Measurements from ENCODE around the gene SNRK.

Gene SNRK

DNA sequence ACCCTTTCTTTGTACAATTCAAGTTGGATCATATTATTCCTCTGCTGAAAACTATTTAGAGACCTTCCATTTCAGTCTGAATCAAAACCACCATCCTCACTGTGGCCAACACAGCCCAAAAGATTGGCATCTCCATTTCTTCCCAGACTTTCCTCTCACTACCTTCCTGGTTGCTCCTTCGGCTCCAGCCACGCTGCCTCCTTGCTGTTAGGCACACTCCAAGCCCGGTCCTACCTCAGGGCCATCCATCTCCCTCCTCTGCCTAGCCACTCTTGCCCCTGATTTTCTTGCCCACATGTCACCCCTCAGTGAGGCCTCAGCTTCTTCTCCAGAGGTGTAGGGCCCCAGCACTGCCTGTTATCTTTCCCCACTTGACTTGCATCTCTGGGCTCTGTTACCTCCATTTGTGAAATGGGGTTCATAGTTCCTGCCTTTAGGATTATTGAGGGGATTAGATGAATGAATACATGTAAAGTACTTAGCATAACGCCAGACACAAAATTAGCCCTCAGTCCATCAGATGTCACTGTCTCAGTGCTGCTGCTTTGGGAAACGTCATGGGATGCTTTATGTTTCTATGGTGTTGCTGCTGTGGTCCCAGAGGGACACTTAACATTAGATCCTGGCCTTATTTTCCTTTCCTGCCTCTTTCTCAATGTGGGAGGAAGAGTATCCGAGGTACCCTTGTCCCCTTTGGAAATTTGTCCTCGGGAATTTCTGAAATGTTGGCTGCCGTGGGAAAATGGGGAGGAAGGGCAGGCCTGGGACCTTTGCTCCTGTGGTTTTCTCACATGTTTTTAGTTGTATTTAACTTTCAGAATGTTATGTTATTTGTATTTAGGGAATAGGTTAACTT lies 31.3 kb downstream of the SNRK start:
- no peak for DNase-seq

DNA sequence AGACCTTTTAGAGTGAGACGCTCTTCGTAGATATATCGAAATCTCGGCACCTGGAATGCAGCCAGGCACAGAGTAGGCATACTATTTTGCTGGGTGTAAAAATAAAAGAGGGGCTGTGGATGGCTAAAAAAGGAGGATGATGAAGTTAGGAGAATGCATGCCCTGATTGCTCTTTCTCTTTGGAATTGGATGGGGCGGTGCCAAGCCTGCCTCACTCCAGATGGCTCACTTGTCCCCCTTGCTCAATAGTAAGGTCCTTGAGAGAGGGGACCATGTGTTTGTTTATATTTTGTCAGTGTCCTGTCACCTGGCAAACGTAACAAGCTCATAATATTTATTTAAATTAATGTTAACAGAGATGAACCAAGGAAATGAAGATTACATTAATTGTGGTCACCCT lies 33.0 kb downstream of the SNRK start:
- no peak for DNase-seq

DNA sequence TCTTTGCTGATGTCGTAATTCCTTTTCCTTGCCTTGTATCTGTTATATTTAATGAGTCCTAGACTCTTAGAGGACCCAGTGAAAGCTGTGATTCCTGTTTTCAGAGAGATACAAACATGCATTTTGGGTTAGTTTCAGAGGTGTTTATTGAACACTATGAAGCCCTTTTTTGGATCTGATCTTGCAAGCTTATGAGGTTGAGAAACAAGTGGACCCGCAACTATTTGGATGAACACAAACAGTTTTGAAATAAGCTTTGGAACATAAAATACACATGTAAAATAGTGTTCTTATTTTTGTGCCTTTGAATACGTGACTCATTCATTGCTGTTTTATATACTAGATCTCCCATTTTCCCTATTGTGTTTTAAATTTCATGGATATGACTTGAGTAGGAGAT lies 33.5 kb downstream of the SNRK start:
- no peak for DNase-seq

DNA sequence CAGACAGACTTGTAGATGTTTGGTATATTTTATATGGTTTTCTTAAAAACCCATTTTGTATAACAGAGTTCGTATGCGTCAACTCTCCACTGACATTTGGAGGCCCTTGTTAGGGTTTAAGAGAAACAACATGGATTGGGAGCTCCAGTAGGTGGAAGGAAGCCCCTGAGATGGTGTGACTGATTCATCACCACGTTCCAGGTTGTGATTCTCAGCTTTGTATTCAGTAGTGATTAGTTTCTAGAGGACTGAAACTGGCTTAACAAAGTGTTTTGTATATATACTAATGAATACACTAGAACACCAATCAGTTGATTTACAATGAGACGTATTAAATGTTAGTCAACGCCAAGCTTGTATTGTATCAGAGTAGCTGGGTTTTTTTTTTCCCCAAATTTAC lies 33.9 kb downstream of the SNRK start:
- no peak for DNase-seq

DNA sequence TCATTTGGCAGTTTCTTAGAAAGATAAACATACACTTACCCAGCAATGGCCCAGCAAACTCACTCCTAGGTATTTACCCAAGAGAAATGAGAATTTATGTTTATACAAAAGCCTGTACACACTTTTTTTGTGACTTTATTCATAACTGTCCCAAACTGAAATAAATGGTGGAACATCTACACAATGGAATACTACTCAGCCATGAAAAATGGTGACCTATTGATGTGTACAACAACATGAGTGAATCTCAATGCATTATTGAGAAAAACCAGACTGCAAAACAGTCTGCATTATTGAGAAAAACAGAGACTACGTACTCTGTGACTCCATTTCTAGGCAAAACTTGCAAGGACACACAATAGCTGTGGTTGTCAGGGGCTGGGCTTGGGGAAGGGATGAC lies 37.2 kb downstream of the SNRK start:
- no peak for DNase-seq

- no peak for DNase-seq
Measured at GRCh38 chr3:43326891-43327581, 40.7 kb downstream of the SNRK start.

DNA sequence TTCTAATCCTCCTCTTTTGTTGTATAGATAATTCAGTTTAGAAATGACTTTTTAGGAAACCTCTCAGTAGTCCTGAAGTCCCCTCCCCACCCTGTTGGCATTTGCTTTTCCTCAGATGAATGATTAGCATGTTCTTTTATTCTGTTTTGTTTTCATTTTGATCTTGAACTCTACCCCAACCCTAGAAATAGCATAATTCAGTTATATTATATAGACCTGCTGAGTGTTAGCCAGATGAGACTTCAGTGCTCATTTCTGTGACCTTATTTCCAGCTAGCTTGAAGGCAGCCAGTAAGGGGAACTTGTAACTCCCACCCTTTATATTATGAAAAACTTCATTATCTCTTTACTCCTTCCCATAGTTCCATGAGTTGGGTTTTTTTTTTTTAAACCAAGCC lies 41.2 kb downstream of the SNRK start:
- no peak for DNase-seq

DNA sequence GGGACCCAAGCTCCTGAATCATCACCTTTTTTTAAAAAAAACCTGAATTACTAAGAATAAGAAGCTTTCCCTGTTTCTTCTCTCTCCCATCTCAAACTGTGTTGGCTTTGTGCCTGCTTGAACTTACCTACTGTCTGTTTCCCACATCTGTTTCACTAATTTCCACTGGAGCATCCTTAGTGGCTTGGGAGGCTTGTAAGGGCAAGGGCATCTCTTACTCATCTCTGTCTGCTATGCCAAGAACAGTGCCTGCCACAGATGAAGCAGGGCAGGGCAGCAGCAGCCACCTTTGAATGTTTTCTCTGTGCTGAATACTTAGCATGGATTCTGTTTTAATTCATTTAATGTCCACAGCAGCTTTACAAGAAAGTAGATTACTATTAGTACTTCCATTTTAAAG lies 42.3 kb downstream of the SNRK start:
- no peak for DNase-seq

GRCh38 chr3:43330981-43331380 lies 44.6 kb downstream of the SNRK start:
- no peak for DNase-seq

- DNase-seq = no peak
Measured at GRCh38 chr3:43331381-43331780, 45.0 kb downstream of the SNRK start.

GRCh38 chr3:43334976-43335375 lies 48.6 kb downstream of the SNRK start:
- DNase-seq = no peak

DNA sequence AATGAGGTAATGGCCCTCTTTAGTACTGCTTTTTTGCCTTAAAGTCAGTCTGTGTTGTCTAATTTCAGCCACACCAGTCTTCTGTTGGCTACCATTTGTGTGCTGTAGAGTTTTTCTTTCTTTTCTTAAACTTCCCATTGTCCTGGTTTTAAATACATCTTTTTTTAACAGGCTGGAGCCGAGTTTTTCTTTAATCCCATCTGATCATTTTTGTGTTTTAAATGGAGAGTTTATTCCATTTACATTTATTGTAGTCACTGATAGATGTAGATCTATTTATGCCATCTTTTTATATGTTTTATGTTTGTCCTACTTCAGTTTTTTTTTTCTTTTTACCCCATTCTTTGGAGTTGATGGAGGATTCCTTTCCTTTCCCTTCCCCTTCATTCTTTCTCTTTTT lies 49.5 kb downstream of the SNRK start:
- no peak for DNase-seq

DNA sequence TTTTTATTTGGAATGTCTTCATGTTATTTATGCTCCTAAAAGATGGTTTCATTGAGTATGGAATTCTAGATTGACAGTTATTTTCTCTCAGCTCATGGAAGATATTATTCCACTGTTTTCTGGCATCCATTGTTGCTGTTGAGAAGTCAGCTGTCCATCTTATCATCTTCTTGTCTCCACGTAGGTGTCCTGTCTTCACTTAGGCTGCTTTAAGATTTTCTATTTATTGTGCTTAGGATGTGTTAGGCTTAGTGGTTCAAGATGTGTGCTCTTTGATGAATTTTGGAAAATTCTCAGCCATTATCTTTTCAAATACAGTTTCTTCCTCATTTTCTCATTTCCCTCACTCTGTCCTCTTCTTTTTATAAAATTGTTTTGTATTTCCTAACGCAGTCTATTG lies 52.0 kb downstream of the SNRK start:
- no peak for DNase-seq

DNA sequence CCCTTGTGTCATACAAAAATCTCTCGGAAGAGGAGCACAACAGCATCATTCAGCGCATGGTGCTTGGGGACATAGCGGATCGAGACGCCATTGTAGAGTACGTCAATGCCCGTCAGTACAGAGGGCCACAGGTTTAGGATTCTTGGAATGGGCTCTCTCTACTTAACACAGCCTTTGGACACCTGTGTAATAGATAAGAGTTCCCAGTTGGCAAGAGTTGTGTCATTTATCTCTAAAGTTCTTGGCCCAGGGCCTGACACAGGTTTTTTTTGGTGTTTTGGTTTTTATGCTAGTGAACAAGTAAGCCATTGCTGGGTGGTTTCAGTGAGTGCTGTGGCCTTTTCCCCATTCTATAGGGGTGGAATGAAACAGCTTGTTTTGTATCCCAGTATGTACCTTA lies 54.1 kb downstream of the SNRK start:
- DNase-seq = no peak

- no peak for DNase-seq
Measured at GRCh38 chr3:43341788-43342187, 55.4 kb downstream of the SNRK start.

DNA sequence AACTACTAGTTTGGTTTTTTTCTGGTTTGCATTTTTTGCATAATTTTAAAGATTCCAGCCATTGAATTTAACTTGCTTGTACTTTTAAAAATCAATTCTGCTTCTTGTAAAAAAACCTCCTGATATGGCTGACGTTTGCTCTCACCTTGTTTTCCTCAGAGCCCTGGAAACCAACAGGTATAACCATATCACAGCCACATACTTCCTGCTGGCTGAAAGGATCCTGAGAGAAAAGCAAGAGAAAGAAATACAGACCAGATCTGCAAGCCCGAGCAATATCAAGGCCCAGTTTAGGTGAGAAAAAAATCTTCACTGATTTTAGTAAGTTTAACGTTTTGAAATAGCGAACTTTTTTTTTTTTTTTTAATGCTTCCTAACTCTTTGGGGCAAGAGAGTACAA lies 56.8 kb downstream of the SNRK start:
- no peak for DNase-seq

DNA sequence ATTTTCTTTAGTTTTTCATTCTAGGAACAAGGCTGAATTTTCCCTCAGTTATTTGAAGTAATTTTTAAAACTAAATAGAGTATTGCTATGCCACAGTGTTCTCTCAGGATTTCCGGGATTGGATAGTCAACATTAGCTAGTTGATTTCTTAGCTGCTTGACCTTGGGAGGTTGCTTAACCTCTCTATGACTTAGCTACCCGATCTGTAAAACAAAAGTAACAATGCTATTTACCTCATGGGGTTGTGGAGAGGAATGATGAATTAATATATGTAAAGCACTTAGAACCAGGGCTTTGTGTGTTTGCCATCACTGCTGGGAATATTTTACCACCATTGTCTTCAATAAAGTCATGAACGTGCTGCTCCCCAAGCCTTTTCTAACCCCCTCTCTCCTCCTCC lies 57.5 kb downstream of the SNRK start:
- DNase-seq = no peak

DNA sequence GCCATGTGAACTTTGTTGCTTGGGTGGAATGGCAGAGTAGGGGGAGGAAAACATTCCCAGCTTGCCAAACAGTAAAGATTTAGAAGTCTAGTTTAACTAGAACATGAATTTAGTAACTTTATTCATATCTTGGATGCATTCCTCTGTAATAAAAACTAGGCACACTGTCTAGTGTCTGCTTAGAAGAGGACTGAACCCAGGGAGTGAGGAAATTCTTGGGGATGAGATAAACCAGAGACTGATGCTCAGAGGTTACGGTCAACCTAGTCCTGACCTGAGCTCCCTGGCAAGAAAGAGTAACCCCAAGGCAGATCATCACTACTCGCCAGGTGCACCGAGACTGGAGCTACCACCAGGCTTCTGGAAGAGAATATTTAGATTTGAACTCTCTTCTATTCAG lies 58.2 kb downstream of the SNRK start:
- no peak for DNase-seq

GRCh38 chr3:43345246-43345645 lies 58.9 kb downstream of the SNRK start:
- no peak for DNase-seq

GRCh38 chr3:43345877-43346276 lies 59.5 kb downstream of the SNRK start:
- no peak for DNase-seq

- no peak for DNase-seq
Measured at GRCh38 chr3:43346978-43347749, 60.8 kb downstream of the SNRK start.

GRCh38 chr3:43347774-43348173 lies 61.4 kb downstream of the SNRK start:
- no peak for DNase-seq

DNA sequence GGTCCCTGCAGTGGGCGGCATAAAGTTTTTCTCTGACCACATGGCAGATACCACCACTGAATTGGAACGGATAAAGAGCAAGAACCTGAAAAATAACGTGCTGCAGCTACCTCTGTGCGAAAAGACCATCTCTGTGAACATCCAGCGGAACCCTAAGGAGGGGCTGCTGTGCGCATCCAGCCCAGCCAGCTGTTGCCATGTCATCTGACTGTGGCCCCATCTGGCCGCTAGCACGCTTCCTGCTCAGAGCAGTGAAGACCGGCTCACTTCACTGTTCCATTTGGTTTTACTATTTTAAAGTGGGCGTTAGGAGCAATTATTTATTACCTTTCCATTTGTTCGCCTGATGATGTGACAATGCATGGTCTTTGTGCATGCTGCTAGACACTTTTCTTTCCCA lies 62.0 kb downstream of the SNRK start:
- no peak for DNase-seq
